GM21390 (cell line): ENCODE measurements around the gene TCERG1L.
"Not testable (repeated sequence)": the region's sequence is repeated elsewhere in the genome, so short reads cannot be mapped to it uniquely, and the experiment has no call there.

Experiments
- ATAC-seq: cut with Tn5 transposase; IDR thresholded peaks from one replicate; pipeline ENCODE4 v1.9.1; 2021; ENCODE audit not compliant: unreplicated experiment

Gene TCERG1L

GRCh38 chr10:131195558-131196159 is 115.9 kb downstream of the TCERG1L start:
- ATAC-seq = no peak

- ATAC-seq = no peak
Measured at GRCh38 chr10:131195116-131195515, 116.4 kb downstream of the TCERG1L start.

GRCh38 chr10:131193923-131194322 is 117.6 kb downstream of the TCERG1L start:
- ATAC-seq = no peak

- no peak for ATAC-seq
Measured at GRCh38 chr10:131188494-131188893, 123.0 kb downstream of the TCERG1L start.

GRCh38 chr10:131187926-131188325 is 123.6 kb downstream of the TCERG1L start:
- ATAC-seq = no peak

- no peak for ATAC-seq
Measured at GRCh38 chr10:131187274-131187673, 124.2 kb downstream of the TCERG1L start.

- ATAC-seq = no peak
Measured at GRCh38 chr10:131186547-131187253, 124.8 kb downstream of the TCERG1L start.

GRCh38 chr10:131184503-131184902 is 127.0 kb downstream of the TCERG1L start:
- ATAC-seq = no peak

GRCh38 chr10:131183546-131184045 is 127.9 kb downstream of the TCERG1L start:
- ATAC-seq = no peak

GRCh38 chr10:131181456-131181855 is 130.1 kb downstream of the TCERG1L start:
- no peak for ATAC-seq

GRCh38 chr10:131180740-131181415 is 130.6 kb downstream of the TCERG1L start:
- no peak for ATAC-seq

- ATAC-seq = no peak
Measured at GRCh38 chr10:131180086-131180485, 131.4 kb downstream of the TCERG1L start.

GRCh38 chr10:131179361-131179760 is 132.2 kb downstream of the TCERG1L start:
- ATAC-seq = no peak

GRCh38 chr10:131178521-131179331 is 132.8 kb downstream of the TCERG1L start:
- no peak for ATAC-seq

- no peak for ATAC-seq
Measured at GRCh38 chr10:131177431-131178327, 133.8 kb downstream of the TCERG1L start.

- no peak for ATAC-seq
Measured at GRCh38 chr10:131176907-131177306, 134.6 kb downstream of the TCERG1L start.

GRCh38 chr10:131176324-131176723 is 135.2 kb downstream of the TCERG1L start:
- not testable (repeated sequence) for ATAC-seq

GRCh38 chr10:131175891-131176290 is 135.6 kb downstream of the TCERG1L start:
- no peak for ATAC-seq

- ATAC-seq = no peak
Measured at GRCh38 chr10:131174651-131175540, 136.6 kb downstream of the TCERG1L start.
